Testis (tissue), 2 donors: ENCODE measurements around the gene GTPBP3.

Source experiments
- CTCF ChIP-seq, 3 experiments: fragments of 450-650 bp in 2 of 3; fragments of 200-600 bp in 1 of 3; sonication (generic) in 1 of 3; IDR thresholded peaks; one replicate each; pipeline ENCODE4 v1.5.1; 2016 to 2019; ENCODE audit warnings: antibody characterized with exemption in 3 of 3, mild to moderate bottlenecking in 2 of 3, moderate library complexity in 1 of 3
- POLR2A ChIP-seq: fragments of 450-650 bp; IDR thresholded peaks from one replicate; pipeline ENCODE4 v1.6.1; 2017; ENCODE audit warnings: antibody characterized with exemption, mild to moderate bottlenecking, moderate library complexity

- TF ChIP-seq CTCF (IDR thresholded peaks at IDR 0.05) (no peak), POLR2A (no peak)
Observed at GRCh38 chr19:17341845-17342244, 4.5 kb downstream of the GTPBP3 start.
